K562 (cell line): Measurements from ENCODE around the gene NUTF2. TPM values are rescaled to one million over a fixed set of nuclear protein-coding genes. Genes with fewer than 3 reads are reported as not detected.

Source experiments
- ATAC-seq: fragments of 200-7000 bp; cut with Tn5 transposase; 3 replicates; pipeline ENCODE4 v1.9.1; 2020; ENCODE audit warnings: moderate library complexity
- BruUV-seq: library from RNA; stranded (reverse); fragments of 400-500 nt; replicated peaks from 2 replicates; lab custom pipeline; 2021; lab: Mats Ljungman, UMichigan
- CTCF ChIA-PET: fragments of 300-600 bp; formaldehyde crosslinking; extraction: SDS; loops from one replicate; lab custom pipeline; 2021; ENCODE audit warnings: low intra/inter-chr PET ratio; lab: Yijun Ruan, JAX
- POLR2A ChIA-PET: fragments of 300-600, 350-650 bp; sonication (Branson Sonifier 250); formaldehyde crosslinking; extraction: SDS; loops from one replicate; lab custom pipeline; 2021; ENCODE audit warnings: antibody characterized with exemption, inconsistent platforms; lab: Yijun Ruan, JAX
- DNase-seq, 4 experiments: peaks; one replicate each; pipeline versions ENCODE4 v3.0.0 to v3.0.0-alpha.2; 2011 to 2018; ENCODE audit warnings: low spot score in 3 of 4, mixed read lengths in 3 of 4; ENCODE audit errors: extremely low read depth in 1 of 4
- FAIRE-seq: peaks from 2 replicates; lab custom pipeline; 2011; peaks lifted over from hg19 to GRCh38; lab: Jason Lieb, UNC
- H2AFZ ChIP-seq: 2 replicates; pipeline ENCODE4 v1.6.0; 2011; ENCODE audit warnings: low read depth, low read length, control low read depth, inconsistent platforms
- H3K27ac ChIP-seq: fragments of 200-600 bp; 3 replicates; pipeline ENCODE4 v1.8.0; 2011; ENCODE audit warnings: low read depth, mild to moderate bottlenecking, control low read depth, inconsistent platforms, low read length, moderate library complexity, mixed read lengths; ENCODE audit errors: extremely low read depth
- H3K27me3 ChIP-seq, 2 experiments: fragments of 300-600 bp in 1 of 2; 2 replicates in 1 of 2; 3 replicates in 1 of 2; pipeline versions ENCODE4 v1.6.0 to v1.8.0; 2011; ENCODE audit warnings: inconsistent platforms in 2 of 2, low read length in 2 of 2, mild to moderate bottlenecking in 1 of 2, mixed read lengths in 1 of 2, moderate library complexity in 1 of 2; ENCODE audit not compliant: control insufficient read depth in 2 of 2, insufficient read depth in 2 of 2
- H3K36me3 ChIP-seq: fragments of 300-600 bp; 3 replicates; pipeline ENCODE4 v1.8.0; 2011; ENCODE audit warnings: mild to moderate bottlenecking, low read length, inconsistent platforms; ENCODE audit not compliant: control insufficient read depth, insufficient read depth
- H3K4me1 ChIP-seq, 2 experiments: fragments of 200-600 bp in 1 of 2; replicated peaks in 1 of 2; 2 replicates in 1 of 2; 3 replicates in 1 of 2; pipeline versions ENCODE4 v1.5.1 to v1.8.0; 2011; ENCODE audit warnings: inconsistent platforms in 2 of 2, low read length in 2 of 2, mild to moderate bottlenecking in 1 of 2, mixed read lengths in 1 of 2, moderate library complexity in 1 of 2; ENCODE audit not compliant: control insufficient read depth in 2 of 2, insufficient read depth in 2 of 2
- H3K4me2 ChIP-seq: 2 replicates; pipeline ENCODE4 v1.6.1; 2011; ENCODE audit warnings: low read length, control low read depth, inconsistent platforms, mixed read lengths; ENCODE audit not compliant: insufficient read depth
- H3K4me3 ChIP-seq: fragments of 200-600 bp; sonication (generic), shearing (Covaris generic); 2 replicates; pipeline ENCODE4 v1.5.1; 2016; ENCODE audit warnings: control low read depth, inconsistent platforms
- H3K79me2 ChIP-seq: fragments of 200-600 bp; 3 replicates; pipeline ENCODE4 v1.8.0; 2011; ENCODE audit warnings: low read length, inconsistent platforms; ENCODE audit not compliant: control insufficient read depth, insufficient read depth
- H3K9ac ChIP-seq, 2 experiments: 2 replicates each; pipeline versions ENCODE4 v1.6.0 to v1.6.1; 2011; ENCODE audit warnings: low read depth in 2 of 2, low read length in 2 of 2, control low read depth in 1 of 2, inconsistent platforms in 1 of 2, mild to moderate bottlenecking in 1 of 2, mixed read lengths in 1 of 2; ENCODE audit not compliant: insufficient read depth in 1 of 2
- H3K9me1 ChIP-seq: one replicate; pipeline ENCODE4 v1.6.0; 2011; ENCODE audit warnings: inconsistent platforms, mild to moderate bottlenecking, low read length, moderate library complexity; ENCODE audit not compliant: control insufficient read depth, insufficient read depth
- H3K9me3 ChIP-seq: replicated peaks from 2 replicates; pipeline ENCODE4 v1.5.1; 2011; ENCODE audit warnings: low read depth, low read length, inconsistent platforms; ENCODE audit not compliant: control insufficient read depth, insufficient read depth
- H4K20me1 ChIP-seq: replicated peaks from 2 replicates; pipeline ENCODE4 v1.6.1; 2011; ENCODE audit warnings: low read length, inconsistent platforms, mixed read lengths; ENCODE audit not compliant: control insufficient read depth, insufficient read depth
- CREM ChIP-seq: IDR thresholded peaks from 2 replicates; pipeline ENCODE4 v1.6.1; 2014; ENCODE audit warnings: antibody characterized with exemption, low read depth
- CTCF ChIP-seq, 3 experiments: IDR thresholded peaks in 2 of 3; conservative IDR thresholded peaks in 1 of 3; 2 replicates each; pipeline ENCODE4 v1.5.1; 2011 to 2012; ENCODE audit warnings: low read length in 3 of 3, mild to moderate bottlenecking in 3 of 3, control low read depth in 2 of 3, improper control_type of control experiment in 1 of 3, inconsistent platforms in 1 of 3, low read depth in 1 of 3, mixed read lengths in 1 of 3, moderate library complexity in 1 of 3; ENCODE audit not compliant: insufficient read depth in 2 of 3
- DEAF1 ChIP-seq: fragments of 450-650 bp; formaldehyde crosslinking; IDR thresholded peaks from 2 replicates; pipeline ENCODE4 v1.4.0; 2020; ENCODE audit warnings: mild to moderate bottlenecking, moderate library complexity
- E2F4 ChIP-seq: sonication (generic); formaldehyde crosslinking; IDR thresholded peaks from 2 replicates; pipeline ENCODE4 v1.8.0; 2022; ENCODE audit warnings: mild to moderate bottlenecking, low read depth, missing genetic modification reagents
- MCM2 ChIP-seq: fragments of 450-650 bp; IDR thresholded peaks from 2 replicates; pipeline ENCODE4 v1.6.1; 2017; ENCODE audit warnings: low read depth, mild to moderate bottlenecking
- RAD21 ChIP-seq, 2 experiments: fragments of 250-450 bp in 1 of 2; fragments of 450-650 bp in 1 of 2; sonication (Bioruptor Pico) in 1 of 2; formaldehyde crosslinking in 1 of 2; IDR thresholded peaks in 1 of 2; conservative IDR thresholded peaks in 1 of 2; 2 replicates each; pipeline versions ENCODE4 v1.4.0 to v1.8.0; 2020 to 2022; ENCODE audit warnings: mild to moderate bottlenecking in 2 of 2, moderate library complexity in 1 of 2
- REST ChIP-seq, 2 experiments: fragments of 450-650 bp; formaldehyde crosslinking in 1 of 2; IDR thresholded peaks; 2 replicates each; pipeline versions ENCODE4 v1.4.0 to v1.6.1; 2014 to 2020; ENCODE audit warnings: mild to moderate bottlenecking in 2 of 2, borderline replicate concordance in 1 of 2, low read depth in 1 of 2
- WGBS: fragments of 100-300 bp; shearing (Covaris generic); methylation state at CpG from one replicate; pipeline ENCODE4 v1.1.6; 2016; ENCODE audit warnings: low coverage, mixed read lengths; ENCODE audit not compliant: insufficient coverage; ENCODE audit errors: missing lambda C conversion rate; 5-methylcytosine and 5-hydroxymethylcytosine counted together
- in situ Hi-C: fragments of 300-500 bp; cut with MboI; formaldehyde crosslinking; loops from 4 replicates; pipeline ENCODE4 v1.15.0; 2018; ENCODE audit warnings: inconsistent platforms, mixed read lengths
- intact Hi-C: fragments of 100-400 bp; cut with micrococcal nuclease; formaldehyde crosslinking; loops from 2 replicates; pipeline ENCODE4 v1.14.2; 2022
- polyA plus RNA-seq, 8 experiments: library from polyadenylated mRNA; depleted of rRNA in 4 of 8; stranded (reverse) in 5 of 8; unstranded in 3 of 8; fragments of >200 nt; fragmentation: Nextera tagmentation in 2 of 8; fragmentation: Illumina TruSeq in 1 of 8; extraction: Ambion mirVana in 2 of 8; extraction: Trizol in 1 of 8; gene quantifications; 2 replicates each; pipeline versions ENCODE4 v1.2.1 to v1.2.3, GENCODE V29; 2011 to 2014; ENCODE audit warnings: inconsistent platforms in 1 of 8, missing spikeins in 1 of 8
- total RNA-seq, 7 experiments: library from RNA; depleted of rRNA in 6 of 7; stranded (reverse); fragments of >200 nt in 6 of 7; fragmentation: Illumina TruSeq in 2 of 7; extraction: Trizol in 2 of 7; gene quantifications; 2 replicates each; pipeline versions ENCODE4 v1.2.1 to v1.2.3, GENCODE V29; 2011 to 2021; ENCODE audit warnings: low replicate concordance in 1 of 7

NUTF2 gene
- total and polyA plus RNA-seq, 9 of the 15 experiments (the other 6 are each of a cell fraction or from before 2014, with no cell fraction given), result 106 to 248 (median 147) TPM

- in situ Hi-C loops, result no loop called here
- Histone ChIP-seq H3K4me2 (no peak overlapping the region), H3K9ac (no peak overlapping the region), H3K27me3 (no peaks in the 10 kb centered on the region), H3K79me2 (peaks cover 47% of the 10 kb centered on the region), H3K36me3 (peaks cover 88% of the 10 kb centered on the region; the same call in 2 of the 3 replicates), H3K4me3 (no peak overlapping the region), H3K9me3 (no peaks in the 10 kb centered on the region), H3K4me1 (peaks cover 10% of the 10 kb centered on the region in 2 experiments; a peak in 4 of 5 replicates), H4K20me1 (peaks cover 26% of the 10 kb centered on the region), H2AFZ (no peak overlapping the region), H3K9me1 (no peaks in the 10 kb centered on the region), H3K27ac (no peak overlapping the region)
- 96% methylated on average over 2 of the region's 2 CpGs for WGBS
- no TSS peak for BruUV-seq
- ChIA-PET POLR2A (interaction anchor here (0.6 to 1.2 kb wide), 5 partner anchors 9 to 597 kb away, joined by 3 read pairs; no protein-coding TSS in a partner anchor), CTCF (interaction anchor here (0.6 to 1.7 kb wide), 3 partner anchors 24 to 193 kb away, joined by 3 to 13 read pairs (median 4); no protein-coding TSS in a partner anchor)
- DNase-seq, result peak in 2 of 4 experiments; percentile 33 to 42
- intact Hi-C loops, result loop anchor here (1.0 kb wide), 1 partner anchor 49 kb away; no protein-coding TSS in a partner anchor
- no peak for FAIRE-seq
- ATAC-seq, result peak; percentile 75
- TF ChIP-seq E2F4 (no peak), CTCF (IDR thresholded peaks at IDR 0.05 in 2 of 3, conservative IDR thresholded peaks at IDR 0.05 in 1 of 3; ENCODE audit: insufficient read depth in 2 of 3, low read depth in 1 of 3, low read length in 3 of 3) (peak; percentile 54 to 67 (median 66)), RAD21 (CRISPR knock-in tag; conservative IDR thresholded peaks at IDR 0.05 in 1 of 2, IDR thresholded peaks at IDR 0.05 in 1 of 2) (peak; percentile 38 to 64; a peak in 3 of 4 replicates), REST (IDR thresholded peaks at IDR 0.05; ENCODE audit: borderline replicate concordance) (peak; percentile 57), REST (CRISPR knock-in tag; IDR thresholded peaks at IDR 0.05; ENCODE audit: low read depth) (no peak), DEAF1 (peak; percentile 29; the same call in 1 of the 2 replicates), CREM (no peak), MCM2 (no peak)
These were observed 18.6 kb downstream of the NUTF2 start for GRCh38 chr16:67865318-67865717.
